T-helper 2 cell (primary cell): ENCODE results near the gene SPACA5B.
"Not testable (repeated sequence)": the region's sequence is repeated elsewhere in the genome, so short reads cannot be mapped to it uniquely, and the experiment has no call there.

Source experiments
- DNase-seq, 5 experiments: peaks; one replicate each; pipeline versions ENCODE4 v3.0.0 to v3.0.0-alpha.2; 2012 to 2022
- total RNA-seq, 2 donors: gene quantifications; one replicate each; lab custom pipeline; 2026; lab: John Stamatoyannopoulos, UW

The SPACA5B gene
- total RNA-seq: 0 reads per million in 2 donors

DNA sequence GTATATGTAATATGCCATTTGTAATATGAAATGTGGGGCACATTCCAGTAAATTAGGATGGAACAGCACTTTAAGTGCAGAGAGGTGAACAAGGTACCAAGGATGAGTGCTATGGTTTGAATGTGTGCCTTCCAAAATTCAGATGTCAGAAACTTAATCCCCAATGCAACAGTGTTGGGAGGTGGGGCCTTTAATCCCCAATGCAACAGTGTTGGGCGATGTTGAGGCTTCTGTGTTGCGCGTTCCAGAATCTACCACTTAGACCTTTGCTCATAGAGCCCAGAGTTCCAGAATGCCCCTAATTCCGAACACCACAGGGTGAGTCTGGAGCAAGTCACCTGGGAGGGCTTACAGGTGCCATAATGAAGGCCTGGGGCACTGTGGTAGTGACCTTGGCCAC lies at the start of gene SPACA5B:
SPACA5B (plus strand) TSS at position 301 of the 400 bp plus-strand sequence; CDS start at position 363, 62 bp downstream.
- DNase-seq: not testable (repeated sequence)

DNA sequence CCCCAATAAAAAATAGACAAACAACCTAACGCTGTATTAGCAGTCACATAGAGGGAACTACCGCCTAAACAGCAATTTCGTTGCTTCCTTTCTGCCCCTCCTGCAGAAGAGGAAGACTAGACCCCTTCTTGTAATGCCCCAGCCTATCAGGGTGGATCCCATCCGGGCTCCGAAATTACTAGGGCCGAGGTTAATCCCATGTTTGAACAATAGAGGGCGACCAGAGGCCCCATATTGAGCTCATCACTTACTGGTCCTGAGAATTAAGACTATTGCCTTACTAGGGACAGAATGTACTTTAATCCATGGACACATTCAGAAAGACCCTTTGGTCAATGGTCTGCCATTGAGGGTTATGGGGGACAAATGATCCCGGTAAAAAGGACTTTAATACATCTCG lies 47.2 kb upstream of the SPACA5B start:
- peak in 4 of 5 experiments; percentile 3 to 43 (median 20) for DNase-seq

DNA sequence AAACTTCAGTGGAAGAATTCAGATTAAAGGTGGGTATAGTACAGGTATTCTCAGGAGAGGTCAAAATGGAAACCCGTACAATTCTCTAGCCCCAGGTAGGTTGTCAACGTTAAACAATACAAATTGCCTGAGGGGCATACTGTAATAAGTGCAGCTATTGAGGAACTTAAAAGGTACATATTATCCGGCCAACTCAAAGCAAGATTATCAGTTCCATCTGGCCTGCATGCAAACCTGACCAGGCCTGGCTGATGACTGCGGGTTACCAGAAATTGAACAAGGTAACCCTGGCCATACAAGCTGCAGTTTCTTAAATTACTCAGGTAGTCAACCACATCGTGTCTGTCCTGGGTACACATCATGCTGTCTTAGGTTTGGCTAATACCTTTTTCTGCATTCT lies 46.7 kb upstream of the SPACA5B start:
- no peak for DNase-seq

DNA sequence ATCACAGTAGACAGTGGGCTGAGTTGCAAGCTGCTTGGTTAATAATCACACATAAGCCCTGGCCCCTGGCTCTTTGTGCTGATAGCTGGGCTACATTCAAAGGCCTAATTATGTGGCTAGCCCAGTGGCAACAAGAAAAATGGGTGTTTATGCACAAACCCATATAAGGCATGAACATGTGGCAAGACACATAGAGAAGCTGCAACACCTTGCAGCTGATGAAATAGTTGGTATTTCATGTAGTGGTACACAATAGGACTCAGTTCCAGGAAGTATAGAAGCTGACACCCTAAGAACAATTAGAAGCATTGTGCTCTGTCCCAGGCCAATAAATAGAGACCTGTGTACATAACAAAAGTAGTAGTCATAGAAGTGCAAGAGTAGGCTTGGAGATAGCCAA lies 44.3 kb upstream of the SPACA5B start:
- peak in 1 of 5 experiments; percentile 7 for DNase-seq

DNA sequence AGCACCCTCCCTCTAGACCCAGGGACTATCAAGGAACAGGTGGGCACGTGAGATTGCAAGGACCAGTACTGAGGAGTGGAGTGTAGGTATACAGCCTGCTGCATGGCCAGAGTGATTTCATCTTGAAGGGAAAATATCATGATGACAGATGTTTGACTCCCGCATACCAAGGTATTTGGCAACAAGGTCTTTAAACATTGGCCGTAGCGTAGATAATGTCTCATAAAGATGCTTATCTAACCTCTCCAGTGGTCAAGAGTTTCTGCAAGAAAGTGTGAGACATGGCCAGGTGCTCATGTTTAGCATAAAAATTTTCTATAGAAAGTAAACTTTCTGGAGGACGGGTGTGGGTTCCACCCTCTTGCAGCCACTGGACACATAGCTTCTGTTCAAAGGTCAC lies 40.3 kb upstream of the SPACA5B start:
- no peak for DNase-seq

DNA sequence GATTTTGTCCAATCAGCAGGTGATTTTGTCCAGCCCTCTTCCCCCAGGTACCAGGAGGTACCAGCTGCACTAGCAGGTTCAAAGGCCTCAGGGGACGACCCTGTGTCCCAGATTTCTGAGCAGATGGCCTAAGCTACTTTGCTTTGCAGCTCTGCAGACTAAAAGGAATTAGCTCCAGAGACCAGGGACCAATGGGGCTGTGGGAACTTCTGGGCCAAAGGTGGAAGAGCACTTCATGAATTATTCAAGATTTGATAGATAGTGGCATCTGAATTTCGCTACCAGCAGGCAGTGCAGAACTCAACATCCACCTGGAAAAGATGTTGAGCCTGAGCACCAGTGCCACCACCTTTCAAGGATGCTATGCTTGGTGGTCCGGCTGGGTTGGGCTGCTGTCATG lies 37.9 kb upstream of the SPACA5B start:
- not testable (repeated sequence) for DNase-seq

DNA sequence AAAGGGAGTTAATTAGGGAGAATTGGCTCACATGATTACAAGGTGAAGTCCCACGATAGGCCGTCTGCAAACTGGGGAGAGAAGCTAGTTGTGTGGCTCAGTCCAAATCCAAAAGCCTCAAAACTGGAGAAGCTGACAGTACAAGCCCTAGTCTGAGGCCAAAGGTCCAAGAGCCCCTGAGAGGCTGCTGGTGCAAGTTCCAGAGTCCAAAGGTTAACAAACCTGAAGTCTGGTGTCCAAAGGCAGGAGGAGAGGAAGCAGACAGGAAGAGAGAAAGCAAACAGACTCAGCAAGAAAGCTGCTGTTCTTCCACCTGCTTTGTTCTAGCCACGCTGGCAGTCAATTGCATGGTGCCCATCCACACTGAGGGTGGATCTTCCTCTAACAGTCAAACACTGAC lies 29.0 kb upstream of the SPACA5B start:
- DNase-seq: no peak

DNA sequence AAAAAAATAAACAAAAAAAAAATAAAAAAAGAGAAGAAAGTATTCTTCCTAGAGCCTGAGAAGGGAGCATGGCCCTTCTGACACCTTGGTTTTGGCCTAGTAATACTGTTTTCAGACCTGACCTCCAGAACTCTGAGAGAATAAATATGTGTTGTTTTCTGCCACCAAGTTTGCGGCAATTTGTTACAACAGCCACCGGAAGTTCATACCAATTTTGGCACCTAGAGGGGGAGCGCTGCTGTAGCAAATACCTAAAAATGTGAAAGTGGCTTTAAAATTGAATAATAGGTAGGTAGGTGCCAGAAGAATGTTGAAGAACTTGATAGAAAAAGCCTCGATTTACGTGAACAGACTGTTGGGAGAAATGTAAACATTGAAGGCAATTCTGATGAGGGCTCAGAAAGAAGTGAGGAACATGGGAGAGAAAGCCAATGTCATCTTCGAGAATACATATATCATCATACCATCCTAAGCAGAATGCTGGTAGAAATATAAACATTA lies 27.5 kb upstream of the SPACA5B start:
- DNase-seq: no peak

DNA sequence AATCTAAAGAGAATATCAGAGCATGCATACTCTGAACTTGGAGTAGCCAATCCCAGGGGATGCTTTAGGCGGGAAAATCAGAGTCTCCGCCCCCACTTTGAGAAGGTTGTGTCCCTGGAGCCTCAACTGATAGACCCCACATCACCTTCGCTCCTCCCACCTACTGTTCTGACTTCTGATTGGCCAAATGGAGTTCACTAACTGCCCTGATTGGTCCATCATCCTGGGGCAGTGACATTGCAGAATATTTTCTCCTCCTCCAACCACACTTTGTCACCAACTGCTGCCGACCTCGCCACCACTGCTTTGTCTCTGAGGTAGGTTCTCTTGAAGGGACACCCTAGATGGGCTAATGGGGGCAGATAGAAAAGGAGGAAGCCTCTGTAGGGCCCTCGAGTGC lies 22.7 kb upstream of the SPACA5B start:
- no peak for DNase-seq

DNA sequence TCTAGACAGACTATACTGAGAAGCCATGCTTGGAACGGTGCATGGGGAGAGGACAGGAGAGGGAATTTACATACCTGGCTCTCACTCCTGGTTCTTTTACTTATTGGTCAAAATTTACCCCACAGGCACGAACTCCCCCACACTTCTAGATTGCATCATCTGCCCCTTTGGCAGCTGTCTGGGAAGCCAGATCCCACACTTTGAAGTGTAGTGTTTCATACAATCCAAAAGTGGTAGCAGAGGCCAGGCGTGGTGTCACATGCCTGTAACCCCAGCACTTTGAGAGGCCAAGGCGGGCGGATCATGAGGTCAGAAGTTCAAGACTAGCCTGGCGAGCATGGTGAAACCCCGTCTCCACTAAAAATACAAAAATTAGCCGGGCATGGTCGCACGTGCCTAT lies 5.1 kb upstream of the SPACA5B start:
- not testable (repeated sequence) for DNase-seq

DNA sequence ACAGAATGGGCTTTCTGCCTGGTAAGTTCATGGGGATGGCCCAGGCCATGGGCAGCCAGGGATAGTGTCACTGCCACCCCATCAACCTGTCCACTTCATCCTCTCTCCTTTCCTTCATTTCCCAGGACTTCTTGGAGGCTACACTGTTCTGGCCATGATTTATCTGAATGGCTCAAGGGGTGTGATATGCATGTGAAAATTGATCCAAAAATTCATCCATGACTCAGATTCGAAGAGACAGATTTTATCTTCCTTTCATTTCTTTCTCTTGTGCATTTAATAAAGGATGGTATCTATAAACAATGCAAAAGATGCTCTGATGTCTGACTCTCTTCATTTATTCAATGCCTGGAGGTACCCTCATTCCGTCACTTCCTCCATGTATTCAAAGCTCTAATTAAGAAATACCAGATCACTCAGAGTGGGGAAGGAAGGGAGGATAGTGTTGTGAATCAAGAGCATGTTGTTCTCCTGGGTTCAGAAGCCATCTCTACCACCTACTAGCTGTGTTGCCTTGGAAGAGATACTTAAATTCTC lies 1.9 kb downstream of the SPACA5B start:
- DNase-seq: not testable (repeated sequence)

DNA sequence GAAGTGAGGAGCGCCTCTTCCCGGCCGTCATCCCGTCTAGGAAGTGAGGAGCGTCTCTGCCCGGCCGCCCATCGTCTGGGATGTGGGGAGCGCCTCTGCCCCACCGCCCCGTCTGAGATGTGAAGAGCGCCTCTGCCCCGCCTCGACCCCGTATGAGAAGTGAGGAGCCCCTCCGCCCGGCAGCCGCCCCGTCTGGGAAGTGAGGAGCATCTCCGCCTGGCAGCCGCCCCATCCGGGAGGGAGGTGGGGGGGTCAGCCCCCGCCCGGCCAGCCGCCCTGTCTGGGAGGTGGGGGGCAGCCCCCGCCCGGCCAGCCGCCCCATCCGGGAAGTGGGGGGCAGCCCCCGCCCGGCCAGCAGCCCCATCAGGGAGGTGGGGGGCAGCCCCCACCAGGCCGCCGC lies 8.7 kb downstream of the SPACA5B start:
- DNase-seq: not testable (repeated sequence)

DNA sequence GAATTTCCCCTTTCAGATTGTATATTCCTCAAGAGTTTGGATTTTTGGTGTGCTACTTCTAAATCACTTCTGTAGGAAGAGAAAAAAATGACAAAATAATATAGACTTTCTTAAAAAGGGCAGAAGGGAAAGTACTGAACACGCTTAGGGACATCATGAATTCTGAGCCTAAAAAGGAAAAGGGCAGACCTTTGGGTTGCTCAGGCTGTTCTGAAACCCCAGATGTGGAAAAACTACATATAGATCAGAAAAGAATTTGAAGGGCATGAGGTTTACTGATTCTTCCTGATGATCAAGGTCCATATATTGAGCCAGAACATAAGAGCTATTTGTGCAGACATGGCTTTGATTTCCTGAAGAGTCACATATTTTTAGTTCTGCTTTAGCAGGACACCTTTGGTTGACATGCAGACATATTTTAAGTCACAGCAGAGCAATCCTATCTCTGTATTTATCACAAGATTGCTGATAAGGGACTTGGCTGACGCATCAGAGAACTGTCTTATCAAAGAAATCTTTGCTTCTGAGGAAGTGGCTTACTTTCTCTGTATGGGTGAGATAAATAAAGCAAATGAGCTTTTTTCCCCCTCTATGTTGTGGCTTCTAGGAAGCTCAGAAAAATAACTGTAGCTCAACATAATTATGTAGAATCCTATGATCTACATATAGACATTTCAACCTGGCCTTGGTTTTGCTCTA lies 11.5 kb downstream of the SPACA5B start:
- not testable (repeated sequence) for DNase-seq

DNA sequence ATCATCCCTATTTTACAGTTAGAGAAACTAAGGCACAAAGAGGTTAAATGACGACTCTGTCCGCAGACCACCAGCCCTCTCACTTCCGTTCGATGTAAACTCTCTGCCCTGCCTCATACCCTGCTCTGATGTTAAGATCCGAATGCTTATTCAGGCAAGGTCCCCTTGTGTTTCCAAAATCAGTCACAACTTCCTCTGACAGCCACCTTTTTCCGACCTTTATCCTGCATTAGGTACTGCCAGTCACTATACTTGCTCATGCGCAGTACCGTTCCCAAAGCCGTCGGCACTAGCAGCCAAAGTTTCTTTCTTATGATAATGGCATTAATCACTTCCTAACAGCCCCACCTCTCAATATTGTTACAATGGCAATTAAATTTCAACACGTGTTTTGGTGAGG lies 12.3 kb downstream of the SPACA5B start:
- DNase-seq: peak in 2 of 5 experiments; percentile 6 to 57

DNA sequence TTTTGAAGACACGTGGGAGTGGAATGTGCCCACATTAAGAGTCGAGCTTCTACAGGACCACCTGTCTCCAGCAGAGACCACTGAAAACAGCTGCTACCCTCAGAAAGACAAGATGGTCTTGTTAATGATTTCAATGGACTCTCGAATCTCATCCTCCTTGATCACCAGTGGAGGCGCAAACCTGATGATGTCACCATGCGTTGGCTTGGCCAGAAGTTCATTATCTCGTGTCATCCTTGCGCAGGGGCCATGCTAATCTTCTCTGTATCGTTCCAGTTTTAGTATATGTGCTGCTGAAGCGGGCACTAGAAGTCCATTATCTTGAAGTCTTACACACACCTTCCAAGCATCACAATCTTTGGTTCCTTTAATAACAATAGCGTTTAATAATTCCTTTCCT lies 23.3 kb downstream of the SPACA5B start:
- DNase-seq: no peak

DNA sequence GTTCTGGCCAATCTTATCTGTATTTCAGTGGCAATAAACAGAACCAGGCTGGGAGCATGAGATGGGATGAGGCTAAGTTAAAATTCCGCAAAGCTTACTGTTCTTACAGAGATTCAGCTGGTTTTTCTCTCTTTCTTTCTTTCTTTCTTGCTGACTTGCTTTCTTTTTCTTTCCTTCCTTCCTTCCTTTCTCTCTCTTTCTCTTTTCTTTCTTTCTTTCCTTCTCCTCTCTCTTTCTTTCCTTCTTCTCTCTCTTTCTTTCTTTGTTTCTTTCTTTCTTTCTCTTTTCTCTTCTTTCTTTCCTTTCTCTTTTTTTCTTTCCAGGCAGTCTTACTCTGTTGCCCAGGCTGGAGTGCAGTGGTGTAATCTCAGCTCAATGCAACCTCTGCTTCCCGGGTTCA lies 24.4 kb downstream of the SPACA5B start:
- no peak for DNase-seq

DNA sequence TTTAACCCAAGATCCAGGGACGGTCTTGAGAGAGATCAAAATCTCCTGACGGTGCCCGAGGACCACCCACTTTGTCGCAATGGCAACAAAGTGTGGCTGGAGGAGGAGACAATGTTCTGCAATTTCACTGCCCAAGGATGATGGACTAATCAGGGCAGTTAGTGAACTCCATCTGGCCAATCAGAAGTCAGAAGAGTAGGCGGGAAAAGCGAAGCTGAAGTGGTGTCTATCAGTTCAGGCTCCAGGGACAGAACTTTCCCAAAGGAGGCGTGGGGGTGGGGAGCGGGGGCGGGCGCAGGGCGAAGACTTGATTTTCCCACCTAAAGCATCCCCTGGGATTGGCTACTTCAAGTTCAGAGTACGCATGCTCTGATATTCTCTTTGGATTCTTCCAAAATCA lies 25.6 kb downstream of the SPACA5B start:
- no peak for DNase-seq

DNA sequence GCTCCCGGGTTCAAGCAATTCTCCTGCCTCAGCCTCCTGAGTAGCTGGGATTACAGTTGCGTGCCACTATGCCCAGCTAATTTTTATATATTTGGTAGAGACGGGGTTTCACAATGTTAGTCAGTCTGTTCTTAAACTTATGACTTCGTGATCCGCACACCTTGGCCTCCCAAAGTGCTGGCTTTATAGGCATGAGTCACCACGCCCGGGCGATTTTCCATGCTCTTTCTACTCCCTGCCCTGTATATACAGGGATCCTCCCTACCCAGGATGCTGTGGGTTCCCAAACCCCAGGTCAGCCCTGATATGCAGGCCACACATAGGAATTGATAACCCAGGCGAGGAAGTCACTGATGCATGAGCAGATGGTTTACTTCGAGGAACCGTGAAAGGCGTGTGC lies 34.8 kb downstream of the SPACA5B start:
- DNase-seq: no peak

DNA sequence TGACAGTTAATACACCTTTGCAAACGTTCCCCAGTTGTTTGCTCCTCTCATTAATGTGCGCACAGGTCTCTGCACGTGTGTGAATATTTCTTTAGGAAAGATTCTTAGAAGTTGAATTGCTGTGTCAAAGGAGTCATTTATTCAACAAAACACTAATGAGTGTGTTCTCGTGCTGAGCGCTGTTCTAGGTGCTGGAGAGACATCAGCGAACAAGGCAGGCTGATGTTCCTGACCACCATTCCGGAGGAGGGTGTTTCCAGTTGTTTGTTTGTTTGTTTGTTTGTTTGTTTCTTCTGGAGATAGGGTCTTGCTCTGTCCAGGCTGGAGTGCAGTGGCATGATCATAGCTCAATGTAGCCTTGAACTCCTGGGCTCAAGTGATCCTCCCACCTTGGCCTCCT lies 35.9 kb downstream of the SPACA5B start:
- DNase-seq: not testable (repeated sequence)

DNA sequence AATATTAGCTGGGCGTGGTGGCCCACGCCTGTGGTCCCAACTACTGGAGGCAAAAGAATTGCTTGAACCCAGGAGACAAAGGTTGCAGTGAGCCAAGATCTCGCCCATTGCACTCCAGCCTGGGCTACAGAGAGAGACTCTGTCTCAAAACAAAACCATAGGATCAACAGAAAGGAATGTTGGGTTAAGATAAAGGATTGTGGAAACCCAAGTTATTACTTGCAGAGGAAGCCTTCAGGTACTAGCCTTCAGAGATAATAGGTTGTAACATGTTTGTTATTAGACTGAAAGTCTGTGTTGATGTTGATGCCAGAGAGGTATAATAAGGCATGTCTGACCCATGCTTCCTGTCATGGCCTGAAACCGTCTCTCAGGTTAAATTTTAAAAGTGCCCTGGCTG lies 49.3 kb downstream of the SPACA5B start:
- DNase-seq: no peak

DNA sequence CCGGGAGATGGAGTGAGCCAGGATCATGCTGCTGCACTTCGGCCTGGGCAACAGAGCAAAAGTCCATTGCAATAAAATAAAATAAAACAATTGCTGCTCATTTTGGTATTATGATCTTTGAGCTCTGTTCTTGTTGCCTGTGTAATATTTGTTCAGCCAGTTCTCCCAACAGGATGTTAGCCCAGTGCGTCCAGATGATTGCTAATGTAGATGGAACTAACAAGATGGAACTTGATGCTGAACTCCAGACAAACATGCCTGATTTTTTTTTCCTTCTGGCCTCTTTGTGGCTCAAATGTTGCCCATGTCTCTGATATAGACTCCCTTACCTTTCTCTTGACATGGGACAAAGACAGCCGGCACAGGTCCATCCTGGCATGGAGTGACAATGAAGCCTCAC lies 50.4 kb downstream of the SPACA5B start:
- no peak for DNase-seq

DNA sequence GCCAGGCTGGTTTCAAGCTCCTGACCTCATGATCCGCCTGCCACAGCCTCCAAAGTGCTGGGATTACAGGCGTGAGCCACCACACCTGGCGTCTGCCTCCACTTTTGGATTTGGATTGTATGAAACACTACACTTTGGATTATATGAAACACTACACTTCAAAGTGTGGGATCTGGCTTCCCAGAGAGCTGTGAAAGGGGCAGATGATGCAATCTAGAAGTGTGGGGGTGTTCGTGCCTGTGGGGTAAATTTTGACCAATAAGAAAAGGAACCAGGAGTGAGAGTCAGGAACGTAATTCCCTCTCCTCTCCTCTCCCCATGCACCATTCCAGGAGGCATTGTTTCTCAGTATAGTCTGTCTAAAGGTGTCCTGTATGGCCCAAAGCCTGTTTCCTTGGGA lies 51.5 kb downstream of the SPACA5B start:
- DNase-seq: not testable (repeated sequence)
